GM23248 (cell line): ENCODE measurements around the gene DACT3.

ENCODE experiments used
- EZH2 ChIP-seq: fragments of 200-600 bp; sonication (generic); IDR thresholded peaks from 2 replicates; pipeline ENCODE4 v1.6.1; 2018; ENCODE audit warnings: antibody characterized with exemption, mild to moderate bottlenecking; ENCODE audit not compliant: insufficient read depth, poor library complexity, severe bottlenecking
- EZH2phosphoT487 ChIP-seq: fragments of 200-600 bp; sonication (generic); IDR thresholded peaks from 2 replicates; pipeline ENCODE4 v1.6.1; 2018; ENCODE audit warnings: antibody characterized with exemption, moderate library complexity, mild to moderate bottlenecking, low read depth; ENCODE audit not compliant: insufficient read depth

DNA sequence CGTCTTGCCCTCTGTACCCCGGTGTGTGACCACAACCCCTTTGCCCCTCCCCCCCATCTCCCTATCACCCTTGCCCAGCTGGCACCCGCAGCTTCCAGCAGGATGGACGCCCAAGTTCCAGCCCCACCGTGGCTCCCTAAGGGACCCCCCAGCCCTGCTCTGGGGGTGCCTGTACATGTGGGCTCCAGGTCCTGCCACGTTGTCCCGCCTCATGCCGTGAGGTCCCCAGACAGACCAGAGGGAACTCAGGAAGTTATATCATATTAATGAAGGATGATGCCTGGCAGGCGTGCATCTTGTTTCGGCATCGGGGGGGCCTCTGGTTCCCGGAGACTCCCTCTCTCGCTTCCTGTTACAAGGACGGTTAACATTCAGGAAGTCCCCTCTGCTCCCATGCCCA, 34.5 kb downstream of the DACT3 start:
- TF ChIP-seq EZH2 (no peak), EZH2phosphoT487 (no peak)
